Hepatocyte (in vitro differentiated cells): Measurements from ENCODE around the gene ALG9.

Experiments
- EZH2 ChIP-seq: fragments of 200-600 bp; sonication (generic); IDR thresholded peaks from 2 replicates; pipeline ENCODE4 v1.6.1; 2016; ENCODE audit warnings: antibody characterized with exemption, mild to moderate bottlenecking, borderline replicate concordance
- EZH2phosphoT487 ChIP-seq: fragments of 200-600 bp; sonication (generic); IDR thresholded peaks from one replicate; pipeline ENCODE4 v1.6.1; 2018; ENCODE audit warnings: antibody characterized with exemption, mild to moderate bottlenecking, low read depth, moderate library complexity; ENCODE audit not compliant: unreplicated experiment, severe bottlenecking
- TF ChIP-seq, protein P1 (sequence below): fragments of 200-600 bp; sonication (generic); IDR thresholded peaks from 2 replicates; pipeline ENCODE4 v1.5.1; 2016; ENCODE audit warnings: antibody characterized with exemption, mild to moderate bottlenecking; ENCODE audit not compliant: poor library complexity

DNA sequence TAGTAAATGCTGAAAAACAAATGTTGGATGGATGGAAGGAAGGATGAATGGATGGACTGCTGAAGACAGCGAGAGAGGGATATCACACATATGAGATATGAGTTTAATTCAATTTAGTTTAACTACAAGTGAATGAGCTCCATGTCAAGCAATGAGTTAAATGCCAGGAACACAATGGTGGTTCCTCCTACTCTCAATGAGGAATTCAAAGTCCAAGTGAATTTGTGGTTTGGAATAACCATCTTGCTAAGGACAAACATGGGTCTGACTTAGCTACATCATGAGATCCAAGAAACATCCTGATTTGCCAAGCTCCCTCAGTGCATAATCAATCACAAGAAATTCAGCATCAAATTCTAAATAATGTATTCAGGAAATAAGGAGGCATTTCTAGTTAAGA is 79.1 kb downstream of the ALG9 start:
- TF ChIP-seq, protein P1, sequence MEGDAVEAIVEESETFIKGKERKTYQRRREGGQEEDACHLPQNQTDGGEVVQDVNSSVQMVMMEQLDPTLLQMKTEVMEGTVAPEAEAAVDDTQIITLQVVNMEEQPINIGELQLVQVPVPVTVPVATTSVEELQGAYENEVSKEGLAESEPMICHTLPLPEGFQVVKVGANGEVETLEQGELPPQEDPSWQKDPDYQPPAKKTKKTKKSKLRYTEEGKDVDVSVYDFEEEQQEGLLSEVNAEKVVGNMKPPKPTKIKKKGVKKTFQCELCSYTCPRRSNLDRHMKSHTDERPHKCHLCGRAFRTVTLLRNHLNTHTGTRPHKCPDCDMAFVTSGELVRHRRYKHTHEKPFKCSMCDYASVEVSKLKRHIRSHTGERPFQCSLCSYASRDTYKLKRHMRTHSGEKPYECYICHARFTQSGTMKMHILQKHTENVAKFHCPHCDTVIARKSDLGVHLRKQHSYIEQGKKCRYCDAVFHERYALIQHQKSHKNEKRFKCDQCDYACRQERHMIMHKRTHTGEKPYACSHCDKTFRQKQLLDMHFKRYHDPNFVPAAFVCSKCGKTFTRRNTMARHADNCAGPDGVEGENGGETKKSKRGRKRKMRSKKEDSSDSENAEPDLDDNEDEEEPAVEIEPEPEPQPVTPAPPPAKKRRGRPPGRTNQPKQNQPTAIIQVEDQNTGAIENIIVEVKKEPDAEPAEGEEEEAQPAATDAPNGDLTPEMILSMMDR = no peak
- TF ChIP-seq EZH2 (no peak), EZH2phosphoT487 (no peak)
